Measurements from ENCODE around the gene DKK3.

GRCh38 chr11:12013781-12014180 lies 5.4 kb upstream of the DKK3 start:
- TF ChIP-seq EZH2phosphoT487 (conservative IDR thresholded peaks at IDR 0.05; ENCODE audit: low read length) = no peak
- no peak for TF ChIP-seq CTCF (IDR thresholded peaks at IDR 0.05; ENCODE audit: insufficient read depth, low read length, poor library complexity, severe bottlenecking)
